Prostate gland (tissue), 2 donors: ENCODE measurements around the gene HEG1. TPM values are rescaled to one million over a fixed set of nuclear protein-coding genes. Genes with fewer than 3 reads are reported as not detected.

ENCODE experiments used
- DNase-seq: peaks from one replicate; pipeline ENCODE4 v3.0.0-alpha.2; 2019; ENCODE audit warnings: low spot score
- H3K27ac ChIP-seq, 2 donors: fragments of 200-600 bp; sonication (generic); 2 replicates each; pipeline ENCODE4 v1.5.1; 2017 to 2019
- H3K27me3 ChIP-seq: fragments of 200-600 bp; sonication (generic); replicated peaks from 2 replicates; pipeline ENCODE4 v1.5.1; 2019; ENCODE audit not compliant: insufficient read depth
- H3K36me3 ChIP-seq, 2 donors: fragments of 200-600 bp; sonication (generic); 1 replicate in 1 of 2; 2 replicates in 1 of 2; pipeline versions ENCODE4 v1.5.1 to v1.8.1; 2017 to 2019
- H3K4me1 ChIP-seq: fragments of 200-600 bp; sonication (generic); replicated peaks from 2 replicates; pipeline ENCODE4 v1.5.1; 2019
- H3K4me3 ChIP-seq, 2 donors: fragments of 200-600 bp; sonication (generic); 2 replicates each; pipeline ENCODE4 v1.5.1; 2017 to 2019
- H3K9me3 ChIP-seq: fragments of 200-600 bp; sonication (generic); 2 replicates; pipeline ENCODE4 v1.5.1; 2017
- POLR2A ChIP-seq: fragments of 450-650 bp; IDR thresholded peaks from one replicate; pipeline ENCODE4 v1.6.1; 2016; ENCODE audit warnings: antibody characterized with exemption, mild to moderate bottlenecking
- POLR2AphosphoS5 ChIP-seq: sonication (generic); formaldehyde crosslinking; IDR thresholded peaks from one replicate; pipeline ENCODE4 v1.6.1; 2017; ENCODE audit warnings: antibody characterized with exemption
- WGBS: methylation state at CpG from one replicate; pipeline ENCODE4 v1.1.5; 2018; 5-methylcytosine and 5-hydroxymethylcytosine counted together
- intact Hi-C: fragments of 100-400 bp; cut with DNase I; formaldehyde crosslinking; loops from one replicate; pipeline ENCODE4 v1.14.2; 2022
- total RNA-seq, 2 donors: library from RNA; depleted of rRNA; stranded (reverse); fragments of >200 nt; gene quantifications; one replicate each; pipeline ENCODE4 v1.1.0, GENCODE V29; 2016
- TF ChIP-seq, protein P1 (sequence below), 4 experiments: fragments of 200-600 bp in 2 of 4; fragments of 450-650 bp in 2 of 4; sonication (generic) in 2 of 4; IDR thresholded peaks; 1 replicate in 3 of 4; 2 replicates in 1 of 4; pipeline ENCODE4 v1.5.1; 2016 to 2019; ENCODE audit warnings: antibody characterized with exemption in 4 of 4, mild to moderate bottlenecking in 2 of 4, moderate library complexity in 2 of 4

Gene HEG1
- total RNA-seq = 100 to 1,000 TPM in 1 of 2 donors, 10 to 100 TPM in 1; 27.5 to 130 TPM

DNA sequence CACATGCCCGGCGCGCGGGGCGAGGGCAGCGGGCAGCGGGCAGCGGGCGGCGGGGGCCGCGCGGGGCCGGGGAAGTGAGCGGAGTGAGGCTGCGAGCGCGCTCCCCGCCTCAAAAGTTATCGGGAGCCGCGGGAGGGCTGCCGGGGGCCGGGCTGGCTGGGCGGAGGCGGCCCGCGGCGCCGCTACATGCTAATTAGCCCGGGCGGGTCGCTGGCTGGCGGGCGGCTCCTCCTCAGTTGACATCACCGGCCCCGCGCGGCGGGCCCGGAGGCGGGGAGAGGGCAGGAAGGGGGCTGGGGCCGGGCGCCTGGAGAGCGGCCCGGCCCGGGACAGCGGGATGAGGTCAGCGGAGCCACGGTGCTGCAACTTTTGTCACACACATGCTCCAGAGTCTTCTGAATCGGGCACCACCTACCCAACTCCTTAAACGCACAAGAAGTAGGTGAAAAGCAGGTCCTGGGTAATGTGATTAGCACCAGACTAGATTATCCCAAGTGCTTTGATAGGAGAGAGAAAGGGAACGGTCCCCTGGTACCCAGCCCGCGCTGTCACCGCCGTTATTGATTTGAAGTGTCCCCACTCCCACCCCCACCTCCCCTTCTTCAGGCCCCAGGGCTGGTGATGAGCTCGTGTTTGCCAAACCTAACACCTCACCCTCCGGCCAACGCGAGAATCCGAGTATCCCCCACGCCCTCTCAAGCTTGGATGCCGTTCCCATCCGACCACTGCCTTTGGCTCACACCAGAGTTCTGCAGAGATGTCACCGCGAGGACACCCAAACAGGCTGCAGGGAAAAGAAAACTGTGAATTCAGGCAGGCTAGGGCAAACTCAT, at the start of gene HEG1:
TSS of gene HEG1 (minus strand) at position 85 of the 833 bp plus-strand sequence. CDS start 107 bp downstream, outside the sequence.
- Histone ChIP-seq H3K4me1 (peaks cover 5% of the 10 kb centered on the region), H3K27me3 (no peaks in the 10 kb centered on the region), H3K27ac (peak within 1 kb of the TSS; percentile 77 to 80), H3K9me3 (no peaks in the 10 kb centered on the region), H3K36me3 (no peaks in the 10 kb centered on the region), H3K4me3 (peak within 1 kb of the TSS; percentile 53 to 55)
- intact Hi-C loops = loop anchor here (2.0 to 10.0 kb wide), 3 partner anchors 53 to 539 kb away; partner anchors contain the start of gene OSBPL11
- under 1% methylated on average over 48 of the region's 67 CpGs for WGBS
- peak; percentile 84 for DNase-seq
- TF ChIP-seq, protein P1, sequence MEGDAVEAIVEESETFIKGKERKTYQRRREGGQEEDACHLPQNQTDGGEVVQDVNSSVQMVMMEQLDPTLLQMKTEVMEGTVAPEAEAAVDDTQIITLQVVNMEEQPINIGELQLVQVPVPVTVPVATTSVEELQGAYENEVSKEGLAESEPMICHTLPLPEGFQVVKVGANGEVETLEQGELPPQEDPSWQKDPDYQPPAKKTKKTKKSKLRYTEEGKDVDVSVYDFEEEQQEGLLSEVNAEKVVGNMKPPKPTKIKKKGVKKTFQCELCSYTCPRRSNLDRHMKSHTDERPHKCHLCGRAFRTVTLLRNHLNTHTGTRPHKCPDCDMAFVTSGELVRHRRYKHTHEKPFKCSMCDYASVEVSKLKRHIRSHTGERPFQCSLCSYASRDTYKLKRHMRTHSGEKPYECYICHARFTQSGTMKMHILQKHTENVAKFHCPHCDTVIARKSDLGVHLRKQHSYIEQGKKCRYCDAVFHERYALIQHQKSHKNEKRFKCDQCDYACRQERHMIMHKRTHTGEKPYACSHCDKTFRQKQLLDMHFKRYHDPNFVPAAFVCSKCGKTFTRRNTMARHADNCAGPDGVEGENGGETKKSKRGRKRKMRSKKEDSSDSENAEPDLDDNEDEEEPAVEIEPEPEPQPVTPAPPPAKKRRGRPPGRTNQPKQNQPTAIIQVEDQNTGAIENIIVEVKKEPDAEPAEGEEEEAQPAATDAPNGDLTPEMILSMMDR (IDR thresholded peaks at IDR 0.05) = peak in 1 of 4 experiments; percentile 2
- TF ChIP-seq POLR2A (peak; percentile 66), POLR2AphosphoS5 (peak; percentile 33)

DNA sequence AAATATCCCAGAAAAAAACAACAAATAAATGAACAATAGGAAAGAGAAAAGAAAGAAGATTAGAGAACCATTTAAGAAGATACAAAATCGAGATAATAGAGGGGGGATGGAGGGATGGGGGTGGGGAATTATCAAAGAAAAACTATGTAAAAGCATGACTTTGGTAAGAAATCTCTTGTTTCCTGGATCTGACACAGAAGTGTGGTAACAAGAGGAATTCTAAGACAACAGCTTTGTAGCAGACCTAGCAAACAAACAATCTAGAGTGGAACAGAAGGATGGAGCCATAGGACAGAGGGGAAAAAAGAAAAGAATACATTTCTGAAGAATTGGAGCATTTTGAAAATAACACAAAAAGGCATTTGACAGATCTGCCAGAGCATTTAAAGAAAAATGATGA, 49.3 kb upstream of the HEG1 start:
- TF ChIP-seq POLR2AphosphoS5 = no peak
- TF ChIP-seq, protein P1 (IDR thresholded peaks at IDR 0.05) = no peak
- TF ChIP-seq POLR2A = no peak
- intact Hi-C loops = no loop called here
- 76% methylated on average over 1 of the region's 1 CpG for WGBS
- Histone ChIP-seq H3K27me3 (no peaks in the 10 kb centered on the region), H3K4me1 (no peaks in the 10 kb centered on the region), H3K9me3 (no peaks in the 10 kb centered on the region), H3K27ac (no peak overlapping the region), H3K36me3 (no peaks in the 10 kb centered on the region), H3K4me3 (no peak overlapping the region)
- no peak for DNase-seq

DNA sequence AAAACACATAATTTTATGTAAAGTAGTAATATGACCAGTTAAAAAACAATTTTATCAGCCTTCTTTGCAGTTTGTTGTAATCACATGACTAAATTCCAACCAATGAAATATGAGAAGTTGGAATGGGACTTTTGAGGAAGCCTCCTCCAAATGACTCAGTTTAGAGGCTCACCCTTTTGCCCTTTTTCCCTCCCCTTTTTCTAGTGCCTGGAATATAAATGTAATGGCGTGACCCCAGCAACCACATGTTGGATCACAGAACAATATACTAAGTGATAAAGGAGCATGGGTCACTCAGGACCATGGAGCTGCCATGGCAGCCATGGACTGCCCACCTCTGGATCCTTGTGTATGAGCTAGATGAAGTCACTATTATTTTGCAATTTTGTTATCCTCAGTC, 48.8 kb upstream of the HEG1 start:
- Histone ChIP-seq H3K36me3 (no peaks in the 10 kb centered on the region), H3K27ac (no peak overlapping the region), H3K4me1 (no peaks in the 10 kb centered on the region), H3K9me3 (no peaks in the 10 kb centered on the region), H3K4me3 (no peak overlapping the region), H3K27me3 (no peaks in the 10 kb centered on the region)
- intact Hi-C loops = no loop called here
- no peak for DNase-seq
- TF ChIP-seq, protein P1 (IDR thresholded peaks at IDR 0.05) = no peak
- TF ChIP-seq POLR2A (no peak), POLR2AphosphoS5 (no peak)
- WGBS = 97% methylated on average over 1 of the region's 1 CpG

DNA sequence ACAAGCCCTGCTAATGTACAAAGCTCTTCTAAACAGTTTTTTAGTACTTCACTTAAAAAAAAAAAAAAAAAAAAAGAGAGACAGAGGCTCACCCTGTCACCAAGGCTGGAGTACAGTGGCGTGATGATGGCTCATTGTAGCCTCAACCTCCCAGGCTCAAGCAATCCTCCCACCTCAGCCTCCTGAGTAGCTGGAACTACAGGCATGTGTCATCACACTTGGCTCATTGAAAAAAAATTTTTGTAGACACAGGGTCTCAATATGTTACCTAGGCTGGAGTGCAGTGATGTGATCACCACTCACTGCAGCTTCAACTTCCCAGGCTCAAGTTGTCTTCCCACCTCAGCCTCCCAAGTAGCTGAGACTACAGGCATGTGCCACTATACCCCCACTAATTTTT, 47.6 kb upstream of the HEG1 start:
- Histone ChIP-seq H3K4me3 (no peak overlapping the region), H3K4me1 (no peaks in the 10 kb centered on the region), H3K9me3 (no peaks in the 10 kb centered on the region), H3K36me3 (no peaks in the 10 kb centered on the region), H3K27ac (no peak overlapping the region), H3K27me3 (no peaks in the 10 kb centered on the region)
- intact Hi-C loops = no loop called here
- TF ChIP-seq, protein P1 (IDR thresholded peaks at IDR 0.05) = no peak
- no peak for TF ChIP-seq POLR2AphosphoS5
- no peak for TF ChIP-seq POLR2A
- DNase-seq = no peak
- WGBS = 100% methylated on average over 1 of the region's 1 CpG

- WGBS = 76% methylated on average over 6 of the region's 6 CpGs
- TF ChIP-seq, protein P1 (IDR thresholded peaks at IDR 0.05) = no peak
- TF ChIP-seq POLR2AphosphoS5 (no peak), POLR2A (no peak)
Observed at GRCh38 chr3:125102470-125102869, 46.7 kb upstream of the HEG1 start.

More at GRCh38 chr3:125102470-125102869, 46.7 kb upstream of the HEG1 start:
- DNase-seq = no peak
- intact Hi-C loops = no loop called here
- H3K4me1 ChIP-seq = no peaks in the 10 kb centered on the region
- no peak overlapping the region for H3K4me3 ChIP-seq
- H3K27ac ChIP-seq = no peak overlapping the region
- H3K36me3 ChIP-seq = no peaks in the 10 kb centered on the region
- no peaks in the 10 kb centered on the region for H3K27me3 ChIP-seq
- no peaks in the 10 kb centered on the region for H3K9me3 ChIP-seq
